ENCODE results near the gene GPC6.

- TF ChIP-seq ZNF558 (tag by site-specific recombination; IDR thresholded peaks at IDR 0.05) (no peak), ZNF324 (tag by site-specific recombination; IDR thresholded peaks at IDR 0.05) (no peak), ZNF350 (tag by site-specific recombination; IDR thresholded peaks at IDR 0.05) (no peak), CTCF (tag by site-specific recombination; IDR thresholded peaks at IDR 0.05) (no peak), PRDM10 (tag by site-specific recombination; IDR thresholded peaks at IDR 0.05) (no peak), REST (tag by site-specific recombination; IDR thresholded peaks at IDR 0.05) (no peak)
Measured at GRCh38 chr13:93193682-93194081, 32.9 kb upstream of the GPC6 start.
